GM21717 (cell line): ENCODE results near the gene CSF1.

Experiments used
- ATAC-seq: cut with Tn5 transposase; IDR thresholded peaks from one replicate; pipeline ENCODE4 v1.9.1; 2021; ENCODE audit warnings: mild to moderate bottlenecking, moderate library complexity; ENCODE audit not compliant: unreplicated experiment

The CSF1 gene

DNA sequence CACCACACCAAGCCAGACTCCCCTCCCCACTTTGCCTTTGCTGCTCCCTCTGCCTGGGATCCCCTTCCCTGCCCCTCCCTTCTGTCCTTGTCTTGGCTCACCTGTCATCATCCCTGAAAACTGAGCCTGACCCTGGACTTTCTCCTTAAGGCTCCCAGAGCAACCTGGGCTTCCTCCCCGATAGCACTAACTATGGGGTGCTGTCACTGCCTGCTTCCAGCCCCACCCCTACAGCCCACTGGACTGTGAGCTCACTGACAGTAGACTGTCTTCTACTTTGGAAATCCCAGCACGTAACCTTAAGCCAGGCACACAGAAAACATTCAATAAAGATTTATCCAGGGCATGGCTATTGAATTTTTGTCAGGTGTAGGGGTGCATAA lies 9.5 kb upstream of the CSF1 start:
- ATAC-seq: no peak

DNA sequence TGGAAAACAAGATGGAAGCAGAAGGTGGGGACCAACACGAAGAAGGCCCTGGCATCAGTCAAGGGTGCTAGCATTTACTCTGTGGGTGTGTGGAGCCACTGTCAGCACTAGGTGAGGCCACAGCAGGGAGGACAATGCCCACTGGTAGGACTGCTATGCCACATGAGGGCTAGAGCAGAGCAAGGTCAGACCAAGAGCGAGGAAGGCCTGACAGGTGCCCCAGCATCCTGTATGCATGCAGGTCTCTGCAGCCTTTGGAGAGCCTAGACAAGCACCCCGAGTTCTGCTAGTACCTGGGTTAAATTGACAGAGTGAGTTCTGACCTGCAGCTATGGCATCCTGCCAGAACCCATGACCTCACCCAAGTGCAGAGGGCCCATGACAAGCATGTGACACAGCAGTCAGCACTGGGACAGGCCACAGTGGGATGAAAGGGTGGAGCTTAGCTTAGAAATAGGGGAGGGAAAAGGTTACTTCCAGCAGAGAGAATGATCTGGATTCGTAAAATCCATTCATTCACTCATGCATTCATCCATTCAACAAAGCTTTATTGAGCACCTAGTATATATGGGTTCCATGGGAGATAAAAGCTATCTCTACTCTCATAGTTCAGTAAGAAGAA lies 9.0 kb upstream of the CSF1 start:
- ATAC-seq: no peak

DNA sequence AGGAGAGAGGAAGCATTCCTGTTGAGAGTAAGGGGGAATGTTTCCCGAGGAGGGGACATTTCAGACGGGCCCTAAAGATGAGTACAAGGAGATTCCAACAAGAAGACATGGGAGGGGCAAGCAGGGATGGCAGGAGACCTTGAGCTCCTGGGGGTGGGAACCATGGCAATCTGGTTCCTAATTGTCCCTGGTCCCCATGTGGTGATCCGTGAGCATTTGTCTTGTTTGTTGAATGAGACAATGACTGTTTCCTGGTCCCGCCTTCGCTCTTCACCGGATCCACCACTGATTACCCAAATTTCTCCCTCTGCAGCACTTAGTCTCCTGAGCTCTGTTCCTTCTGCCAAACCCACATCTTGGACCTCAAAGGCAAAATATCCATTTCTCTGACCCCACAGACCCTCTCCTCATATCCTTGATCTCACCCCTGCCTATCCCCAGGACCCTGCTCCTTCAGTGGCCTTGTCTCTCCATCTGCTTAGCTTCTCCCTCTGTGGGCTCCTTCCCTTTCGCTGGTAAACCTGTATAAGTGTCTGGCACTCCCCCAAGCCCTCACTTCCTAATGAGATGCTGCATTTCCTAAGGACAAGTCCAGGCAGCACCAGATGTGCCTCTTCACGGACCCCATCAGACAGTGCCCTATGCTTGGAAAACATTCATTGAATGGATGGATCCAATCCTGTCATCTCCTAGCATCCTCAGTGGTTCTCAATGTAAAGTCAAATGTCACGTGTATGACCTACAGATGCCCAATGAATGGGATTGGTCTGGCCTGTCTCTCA lies 8.3 kb upstream of the CSF1 start:
- no peak for ATAC-seq

DNA sequence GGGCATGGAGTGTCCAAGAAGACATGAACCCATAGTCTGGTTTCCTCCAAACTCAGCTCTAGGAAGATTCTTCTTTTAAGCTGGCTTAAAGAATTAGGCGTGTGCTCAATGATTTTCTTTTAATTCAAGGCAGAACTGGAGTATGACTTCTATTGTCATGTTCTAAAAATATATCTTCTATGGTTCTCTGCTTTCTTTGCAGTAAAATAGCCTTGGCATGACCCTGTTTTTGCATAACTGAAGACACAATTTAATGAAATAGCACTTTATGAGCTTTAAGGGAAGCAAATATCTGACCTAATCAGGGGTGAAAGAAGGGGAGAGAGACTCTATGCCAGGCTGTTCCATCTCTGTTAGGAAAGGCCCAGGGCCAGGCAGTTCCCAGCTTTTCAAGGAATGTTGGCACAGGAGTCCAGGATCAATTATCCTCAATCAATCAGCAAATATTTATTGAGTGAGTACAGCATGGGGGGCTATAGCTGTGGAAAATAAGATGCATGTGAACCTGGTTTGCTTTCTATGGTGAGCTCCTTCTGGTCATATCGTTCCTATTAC lies 7.2 kb upstream of the CSF1 start:
- ATAC-seq: no peak

DNA sequence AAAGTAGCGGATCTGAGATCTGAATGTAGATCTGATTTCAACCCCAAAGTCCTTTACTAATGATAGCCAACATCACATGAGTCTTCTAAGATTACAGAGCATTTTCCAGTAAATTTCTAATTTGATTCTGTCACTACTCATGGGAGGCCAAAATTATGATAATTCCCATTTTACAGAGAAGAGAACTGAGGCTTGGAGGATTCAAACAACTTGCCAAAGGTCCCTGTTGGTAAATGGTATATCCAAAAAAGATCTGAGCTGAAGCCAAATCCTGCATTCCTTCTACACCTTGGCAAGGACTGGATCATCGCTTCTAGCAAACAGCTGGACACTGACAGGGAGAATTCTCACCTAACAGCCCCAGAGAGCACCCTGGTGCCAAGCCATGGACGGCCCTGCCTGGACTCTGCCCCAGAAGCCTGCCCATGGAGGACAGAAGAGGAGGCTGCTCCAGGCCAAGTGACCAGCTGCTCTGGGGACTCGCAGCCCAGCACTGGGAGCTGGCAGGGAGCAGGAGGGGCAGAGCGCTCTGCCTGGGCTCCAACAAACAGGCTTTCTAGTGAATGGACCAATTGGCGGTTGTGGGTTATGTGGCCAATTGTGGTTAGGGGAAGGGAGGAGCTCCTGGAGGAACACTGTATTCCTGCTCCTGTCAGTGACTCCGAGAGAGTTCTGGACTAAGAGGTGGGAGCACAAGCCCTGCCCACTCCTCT lies 6.4 kb upstream of the CSF1 start:
- ATAC-seq: no peak

DNA sequence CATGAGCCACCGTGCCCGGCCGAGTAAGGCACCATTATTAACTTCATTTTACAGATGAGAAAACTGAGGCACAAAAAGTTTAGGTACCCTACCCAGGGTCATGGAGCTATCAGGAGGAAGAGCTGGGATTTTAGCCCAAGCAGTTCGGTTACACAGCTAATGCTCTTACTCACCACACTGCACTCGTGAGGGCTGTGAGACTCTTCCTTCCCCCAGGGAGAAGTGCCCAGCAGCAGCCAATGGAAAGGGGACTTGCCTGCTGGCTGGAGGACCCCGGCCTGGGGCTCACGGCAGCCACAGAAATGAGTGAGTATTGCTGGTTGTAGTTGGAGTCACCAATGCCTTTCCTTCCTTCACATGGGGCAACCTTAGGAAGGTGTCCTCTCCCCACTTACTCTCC lies 5.2 kb upstream of the CSF1 start:
- ATAC-seq: no peak

DNA sequence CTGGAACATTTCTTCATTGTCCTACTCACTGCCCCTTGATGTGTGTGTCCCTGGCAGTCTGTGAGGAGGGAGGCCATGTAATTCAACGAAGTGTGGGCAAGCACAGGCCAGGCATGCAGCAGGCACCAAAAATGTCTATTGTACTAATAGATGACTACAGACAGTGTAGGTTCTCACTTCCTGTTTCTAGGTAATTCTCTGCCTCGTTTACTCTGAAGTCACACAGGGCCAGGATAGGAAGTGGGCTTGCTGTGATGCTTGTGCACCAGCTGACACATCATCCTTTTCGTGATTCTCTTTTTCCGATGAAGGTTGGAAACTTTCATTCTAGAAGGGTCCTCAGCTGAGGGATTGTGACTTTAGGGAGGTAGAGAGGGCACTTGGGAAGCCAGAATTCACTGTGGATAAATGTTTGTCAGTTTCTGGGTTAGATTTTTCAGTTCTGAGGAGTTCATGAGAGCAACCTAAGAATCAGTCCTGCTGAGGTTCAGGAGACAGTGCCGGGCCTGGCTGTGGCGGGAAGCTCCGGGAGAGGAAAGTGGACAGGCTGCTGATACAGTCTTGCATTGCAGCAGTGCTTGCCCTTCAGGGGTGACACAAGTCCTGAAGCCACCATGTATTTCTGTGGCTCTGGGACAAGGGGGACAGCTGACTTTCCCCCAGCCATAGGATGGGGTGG lies 4.3 kb upstream of the CSF1 start:
- peak; percentile 84 for ATAC-seq

DNA sequence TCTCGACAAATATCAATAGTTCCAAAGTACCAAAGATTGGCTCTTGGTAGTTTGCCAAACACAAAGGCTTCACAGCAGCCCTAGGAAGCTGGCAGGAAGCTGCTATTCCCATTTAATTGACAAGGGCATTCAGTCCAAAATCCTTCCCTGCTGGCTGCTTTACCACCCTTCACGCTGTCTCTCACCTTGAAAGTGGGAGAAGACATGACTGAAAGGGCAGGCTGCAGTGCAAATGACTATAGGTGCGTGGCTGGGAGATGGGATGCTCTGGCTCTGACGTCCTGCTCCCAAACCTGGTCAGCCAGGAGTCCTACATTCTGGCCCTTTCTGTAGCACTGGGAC lies 3.8 kb upstream of the CSF1 start:
- ATAC-seq: no peak

DNA sequence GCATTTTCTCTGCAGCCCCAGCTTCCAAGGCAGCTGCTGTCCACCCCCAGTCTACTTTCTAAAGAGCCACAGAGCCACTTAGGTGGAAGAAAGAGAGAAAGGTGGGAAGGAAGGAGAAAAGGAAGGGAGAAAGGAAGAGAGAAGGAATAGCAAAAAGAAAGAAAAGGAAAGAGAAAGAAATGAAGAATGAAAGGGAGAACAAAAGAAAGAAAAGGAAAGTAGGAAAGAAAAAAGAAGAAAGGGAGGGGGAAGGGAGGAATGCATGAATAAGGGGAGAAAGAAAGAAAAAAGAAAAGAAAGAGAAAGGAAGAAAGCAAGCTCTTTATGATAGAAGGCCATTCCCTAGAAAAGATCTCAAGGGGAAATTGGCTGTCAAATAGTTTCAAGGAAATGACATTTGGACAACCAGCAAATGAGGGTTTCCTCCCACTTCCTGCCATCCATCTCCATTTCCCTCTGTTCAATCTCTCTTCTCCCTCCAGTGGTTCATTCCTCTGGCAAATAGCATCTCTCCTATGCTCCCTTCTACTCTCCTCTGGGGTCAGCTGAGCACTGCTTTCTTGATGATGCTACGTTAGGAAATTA lies 3.4 kb upstream of the CSF1 start:
- ATAC-seq: no peak

DNA sequence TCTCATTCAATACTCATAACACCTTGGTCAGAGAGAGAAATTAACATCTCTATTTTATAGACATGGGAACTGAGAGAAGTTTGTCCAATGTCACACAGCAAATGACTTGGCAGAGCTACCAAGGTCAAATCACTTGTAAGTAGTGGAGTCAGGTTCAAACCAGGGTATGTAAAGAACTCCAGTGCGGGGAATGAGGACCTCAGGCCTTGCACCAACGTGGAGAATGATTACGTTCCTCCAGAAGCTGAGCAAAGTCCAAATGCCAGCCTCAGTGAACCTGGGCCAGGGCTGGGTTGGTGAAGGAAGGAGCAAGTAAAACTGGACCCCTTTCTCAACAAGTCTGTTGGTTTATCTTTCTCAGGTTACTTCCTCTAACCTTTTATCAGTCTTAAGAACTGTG lies 1.8 kb upstream of the CSF1 start:
- no peak for ATAC-seq

DNA sequence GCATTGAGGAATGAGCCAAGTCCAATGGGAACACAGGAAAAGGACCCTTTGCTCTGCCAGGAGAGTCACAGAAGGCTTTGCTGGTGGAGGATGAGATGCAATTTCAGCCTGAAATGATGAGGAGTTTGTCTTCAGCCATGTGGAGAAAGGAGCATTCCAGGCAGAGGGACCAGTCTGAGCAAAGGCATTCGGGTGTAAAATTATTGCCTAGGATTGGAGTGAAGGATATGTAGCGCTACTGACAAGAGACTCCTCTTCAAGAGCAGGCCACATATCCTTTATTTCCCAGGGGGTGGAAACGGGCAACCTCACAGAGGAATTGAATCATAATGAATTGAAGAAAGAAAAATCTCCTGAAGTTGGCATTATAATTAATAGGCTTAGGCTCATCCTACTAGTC lies 1.1 kb upstream of the CSF1 start:
- no peak for ATAC-seq

DNA sequence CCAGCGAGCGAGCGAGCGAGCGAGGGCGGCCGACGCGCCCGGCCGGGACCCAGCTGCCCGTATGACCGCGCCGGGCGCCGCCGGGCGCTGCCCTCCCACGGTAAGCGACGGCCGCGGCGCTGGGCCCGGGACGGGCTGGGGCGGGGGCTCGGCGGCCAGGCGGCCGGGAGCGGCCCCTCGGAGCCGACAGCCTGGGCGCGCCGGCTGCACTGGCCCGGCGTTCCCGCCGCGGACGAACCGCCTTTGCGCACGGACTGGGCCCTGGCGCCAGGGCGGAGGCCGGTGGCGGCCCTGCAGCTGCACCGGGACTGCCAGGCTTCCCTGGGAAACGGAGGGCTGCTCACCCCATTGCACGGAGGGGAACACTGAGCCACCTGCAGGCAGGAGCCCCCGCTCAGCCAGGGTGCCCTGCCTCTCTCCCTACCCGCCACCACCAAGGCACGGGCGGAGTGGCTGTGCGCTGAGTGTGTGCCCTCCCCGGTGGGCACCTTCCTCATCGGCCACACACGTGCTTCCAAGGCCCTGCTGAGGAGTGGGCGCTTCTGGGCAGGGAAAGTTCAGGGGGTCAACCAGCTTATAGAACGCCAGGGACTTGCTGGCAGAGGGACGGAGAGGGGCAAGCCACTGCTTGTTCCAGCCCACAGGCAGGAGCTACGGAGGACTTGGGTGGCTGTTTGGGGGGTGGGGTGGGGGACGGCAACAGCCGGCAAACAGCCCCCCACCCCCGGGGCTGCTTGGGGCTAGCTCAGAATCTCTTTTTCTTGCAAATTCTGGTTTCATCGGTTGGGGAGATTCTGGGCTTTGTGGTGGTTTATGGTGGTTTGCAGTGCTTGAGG lies 532 bp downstream of the CSF1 start:
- no peak for ATAC-seq

DNA sequence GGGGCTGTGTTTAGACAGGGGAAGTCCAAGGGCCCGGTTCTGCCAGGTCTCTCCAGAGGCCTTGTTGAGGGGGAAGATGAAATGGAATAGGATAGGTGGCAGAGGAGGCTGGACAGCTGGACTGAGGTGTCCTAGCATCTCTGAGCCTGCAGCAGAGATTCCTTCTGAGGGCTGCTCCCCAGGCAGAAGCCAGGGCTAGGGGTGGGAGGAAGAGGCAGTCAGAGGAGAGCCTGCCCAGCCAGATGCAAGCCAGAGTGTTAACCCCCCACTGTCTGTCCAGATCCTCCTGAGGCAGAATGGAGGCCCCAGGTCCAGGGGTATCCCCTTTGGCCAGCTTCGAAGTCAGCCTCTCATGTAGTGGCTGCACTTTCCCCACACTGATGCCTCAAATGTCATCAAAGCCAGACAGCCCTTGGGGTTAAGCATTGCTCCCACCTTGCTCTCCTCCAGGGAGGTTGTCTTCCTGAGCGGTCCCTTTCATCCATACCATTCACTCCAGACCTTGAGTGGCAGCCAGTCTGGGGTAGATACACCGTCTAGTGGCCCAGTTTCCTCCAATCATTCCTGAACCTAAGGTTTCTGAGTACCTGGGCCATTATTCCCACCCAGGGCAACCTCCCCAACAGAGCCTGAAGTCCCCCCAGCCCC lies 1.7 kb downstream of the CSF1 start:
- no peak for ATAC-seq

DNA sequence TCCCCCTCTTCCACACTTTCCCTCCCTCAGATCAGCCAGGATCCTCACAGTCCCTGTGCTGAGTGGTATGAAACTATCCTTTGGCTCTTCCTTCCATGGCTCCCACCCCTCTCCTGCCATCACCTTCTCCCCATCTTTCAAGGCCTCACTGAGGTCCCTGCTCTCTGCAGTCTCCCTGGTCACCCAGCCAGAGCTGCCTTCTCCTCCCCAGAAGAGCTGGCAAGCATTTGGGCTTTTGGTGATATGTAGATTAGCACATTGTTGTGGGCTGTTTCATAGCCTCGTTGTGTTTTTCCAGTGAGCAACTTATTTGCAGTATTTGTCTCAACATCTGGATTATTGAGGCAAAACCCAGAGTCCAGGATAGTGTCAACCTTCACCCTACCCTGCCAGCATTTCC lies 2.2 kb downstream of the CSF1 start:
- no peak for ATAC-seq

DNA sequence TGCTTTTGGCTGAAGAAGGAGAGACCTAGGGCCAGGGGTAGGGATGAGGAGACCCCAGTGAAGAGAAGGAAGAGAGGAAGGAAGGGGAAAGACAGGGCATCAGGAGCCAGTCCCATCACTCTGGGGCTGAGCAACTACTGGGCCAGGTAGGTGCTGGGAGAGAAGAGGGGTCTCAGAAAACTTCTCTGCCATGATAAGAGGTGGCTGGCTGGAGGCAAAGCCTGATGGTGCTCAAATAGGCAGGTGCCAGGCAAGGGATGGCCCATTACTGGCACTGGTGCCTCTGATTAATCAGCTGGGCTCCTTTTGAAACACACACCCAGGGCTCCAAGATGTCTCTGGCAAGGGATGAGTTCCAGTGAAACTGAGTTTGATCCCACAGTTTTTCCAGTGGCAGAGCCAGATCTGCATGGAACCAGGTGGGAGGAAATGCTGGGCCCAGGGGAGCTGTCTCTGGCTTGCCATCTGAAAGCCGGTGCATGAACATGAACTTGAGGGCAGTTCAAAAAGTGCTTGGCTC lies 2.8 kb downstream of the CSF1 start:
- ATAC-seq: no peak

DNA sequence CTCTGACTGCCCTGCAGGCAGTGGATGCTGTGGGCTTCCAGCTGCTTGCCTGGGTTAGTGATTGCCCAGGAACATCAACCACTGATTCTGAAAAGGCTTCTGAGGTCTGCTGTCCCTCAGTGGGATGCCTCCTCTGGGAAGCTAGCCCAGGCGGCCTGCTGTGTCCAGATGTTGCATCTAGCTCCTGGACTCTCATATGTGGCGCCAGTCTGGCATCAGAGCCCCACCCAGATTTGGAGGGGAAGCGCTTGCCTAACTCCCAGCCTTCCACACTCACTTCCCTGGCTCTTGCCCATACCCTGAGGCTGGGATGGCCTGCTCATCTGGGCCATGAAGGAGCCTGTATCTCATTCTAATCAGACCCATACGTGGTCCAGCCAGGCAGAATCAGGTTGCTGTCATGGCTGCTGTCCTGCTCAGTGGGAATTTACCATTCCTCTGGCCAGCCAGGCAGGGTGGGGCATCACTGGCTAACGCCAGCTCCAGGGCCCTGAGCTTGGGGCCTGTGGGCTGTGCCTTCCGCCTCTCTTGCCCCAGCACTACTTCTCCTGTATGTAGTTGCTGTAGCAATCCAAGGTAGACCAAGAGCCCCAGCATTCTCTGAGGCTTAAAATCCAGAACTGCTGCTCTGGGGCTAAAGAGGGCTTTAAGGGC lies 4.1 kb downstream of the CSF1 start:
- ATAC-seq: no peak

DNA sequence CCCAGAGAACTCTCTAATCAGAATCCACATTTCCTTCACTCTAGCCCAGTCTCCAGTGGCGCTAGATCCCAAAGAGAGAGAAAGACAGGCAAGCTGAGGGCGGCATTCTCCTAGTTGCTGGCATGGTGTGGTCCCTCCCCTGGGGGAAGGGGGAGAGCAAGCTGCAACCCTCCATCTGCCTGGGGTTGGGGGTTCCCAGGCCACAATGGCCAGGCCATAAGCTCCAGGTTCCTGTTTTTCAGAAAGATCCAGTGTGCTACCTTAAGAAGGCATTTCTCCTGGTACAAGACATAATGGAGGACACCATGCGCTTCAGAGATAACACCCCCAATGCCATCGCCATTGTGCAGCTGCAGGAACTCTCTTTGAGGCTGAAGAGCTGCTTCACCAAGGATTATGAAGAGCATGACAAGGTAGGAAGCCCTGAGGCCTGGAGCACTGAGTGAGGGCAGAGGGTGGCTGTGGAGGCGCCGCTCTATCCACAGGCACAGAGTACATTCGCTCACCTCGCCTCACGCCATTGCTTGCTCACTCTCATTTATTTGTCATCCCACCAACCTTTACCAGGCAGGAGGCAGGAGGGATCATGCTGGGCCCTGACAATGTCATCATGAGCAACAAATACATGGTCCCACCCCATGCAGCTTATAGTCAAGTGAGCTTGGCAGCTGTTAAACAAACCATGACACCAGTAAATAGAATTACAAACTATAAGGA lies 6.6 kb downstream of the CSF1 start:
- no peak for ATAC-seq
